ENCODE data around the gene ANKLE1.
"Not testable (repeated sequence)": the region's sequence is repeated elsewhere in the genome, so short reads cannot be mapped to it uniquely, and the experiment has no call there.

The ANKLE1 gene

DNA sequence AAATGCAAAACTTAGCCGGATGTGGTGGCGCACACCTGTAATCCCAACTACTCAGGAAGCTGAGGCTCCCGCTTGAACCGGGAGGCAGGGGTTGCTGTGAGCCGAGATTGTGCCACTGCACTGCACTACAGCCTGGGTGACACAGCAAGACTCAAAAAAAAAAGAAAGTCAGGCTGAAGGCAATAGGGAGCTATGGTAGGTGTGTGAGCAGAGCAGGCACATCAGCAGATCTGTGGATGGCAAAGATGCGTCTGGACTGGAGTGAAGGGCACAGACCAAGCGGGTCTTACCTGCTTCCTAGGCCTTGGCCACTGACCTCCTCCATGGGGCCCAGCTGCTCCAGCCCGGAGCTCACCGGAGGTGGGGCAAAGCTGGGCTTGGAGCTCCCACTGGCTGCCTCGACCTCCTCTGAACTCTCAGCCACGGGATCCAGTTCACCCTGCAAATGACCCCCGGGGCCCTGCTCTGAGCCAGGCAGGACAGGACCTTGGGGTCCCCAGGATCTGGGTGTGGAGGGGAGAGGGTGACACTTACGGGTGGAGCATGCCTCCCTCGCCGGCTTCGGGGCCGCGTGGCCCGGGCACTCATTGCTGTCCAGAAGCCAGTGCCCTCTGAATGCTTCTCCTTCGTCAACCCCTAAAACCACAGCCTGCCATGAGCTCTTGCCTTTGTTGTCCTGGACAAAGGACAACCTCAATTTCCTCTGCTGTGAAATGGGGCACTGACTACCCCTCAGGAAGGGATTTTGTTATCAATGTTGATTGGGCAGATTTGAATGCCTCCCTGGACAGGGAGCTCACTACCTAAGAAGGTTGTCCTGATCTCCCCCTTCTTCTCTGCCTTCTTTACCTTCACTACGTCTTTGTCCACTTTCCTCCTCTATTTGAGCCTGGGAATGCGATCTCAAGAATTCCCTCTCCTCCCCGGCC, 17.7 kb upstream of the ANKLE1 start:
- Mint-ChIP-seq H3K27ac (no peak overlapping the region), H3K9me3 (no peaks in the 10 kb centered on the region), H3K27me3 (no peaks in the 10 kb centered on the region), H3K4me3 (no peak overlapping the region), H3K4me1 (ENCODE audit: low read depth) (peaks cover 18% of the 10 kb centered on the region), H3K36me3 (ENCODE audit: low read depth) (no peaks in the 10 kb centered on the region)

DNA sequence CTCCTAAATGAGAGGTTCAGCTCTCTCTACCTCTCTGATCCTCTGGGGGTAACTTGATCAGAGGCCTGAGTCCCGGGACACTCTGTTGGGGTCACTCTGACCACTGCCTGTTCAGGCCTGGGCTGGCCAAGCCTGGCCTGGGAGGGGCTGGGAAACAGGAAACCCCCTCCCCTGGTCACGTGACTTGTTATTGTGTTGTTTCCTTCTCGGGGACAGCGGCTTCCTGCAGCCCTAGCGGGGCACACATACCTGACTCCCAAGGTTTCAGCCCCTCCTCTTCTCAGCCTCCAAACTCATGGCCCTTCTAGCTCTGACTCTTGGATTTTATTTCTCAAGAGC, 17.1 kb upstream of the ANKLE1 start, which contains the start of gene USHBP1:
Gene USHBP1 (minus strand): TSS at position 105 of the 339 bp plus-strand sequence. CDS start 446 bp downstream, outside the sequence.
- H3K4me1 Mint-ChIP-seq (ENCODE audit: low read depth), result peaks cover 18% of the 10 kb centered on the region
- H3K27me3 Mint-ChIP-seq, result no peaks in the 10 kb centered on the region
- H3K9me3 Mint-ChIP-seq, result no peaks in the 10 kb centered on the region
- H3K36me3 Mint-ChIP-seq (ENCODE audit: low read depth), result no peaks in the 10 kb centered on the region
- H3K27ac Mint-ChIP-seq, result no peak within 1 kb of the TSS
- no peak within 1 kb of the TSS for H3K4me3 Mint-ChIP-seq

DNA sequence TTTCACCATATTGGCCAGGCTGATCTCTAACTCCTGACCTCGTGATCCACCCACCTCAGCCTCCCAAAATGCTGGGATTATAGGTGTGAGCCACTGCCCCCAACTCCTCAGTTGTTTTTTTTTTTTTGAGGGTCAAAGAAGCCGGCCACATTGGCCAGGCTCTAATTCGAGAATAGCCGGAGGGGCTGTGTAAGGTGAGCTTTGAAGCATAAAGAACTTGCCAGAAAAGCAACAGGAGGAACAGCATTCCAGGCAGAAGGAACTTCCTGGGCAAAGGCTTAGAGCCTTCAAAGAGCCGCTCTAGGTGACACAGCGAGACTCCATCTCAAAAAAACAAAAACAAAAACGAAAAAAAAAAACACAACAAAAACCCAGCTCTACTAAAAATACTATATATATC, 15.7 kb upstream of the ANKLE1 start:
- H3K4me1 Mint-ChIP-seq (ENCODE audit: low read depth), result peaks cover 13% of the 10 kb centered on the region
- H3K36me3 Mint-ChIP-seq (ENCODE audit: low read depth), result peaks cover 5% of the 10 kb centered on the region
- no peak overlapping the region for H3K4me3 Mint-ChIP-seq
- H3K27me3 Mint-ChIP-seq, result no peaks in the 10 kb centered on the region
- H3K9me3 Mint-ChIP-seq, result no peaks in the 10 kb centered on the region
- H3K27ac Mint-ChIP-seq, result no peak overlapping the region

DNA sequence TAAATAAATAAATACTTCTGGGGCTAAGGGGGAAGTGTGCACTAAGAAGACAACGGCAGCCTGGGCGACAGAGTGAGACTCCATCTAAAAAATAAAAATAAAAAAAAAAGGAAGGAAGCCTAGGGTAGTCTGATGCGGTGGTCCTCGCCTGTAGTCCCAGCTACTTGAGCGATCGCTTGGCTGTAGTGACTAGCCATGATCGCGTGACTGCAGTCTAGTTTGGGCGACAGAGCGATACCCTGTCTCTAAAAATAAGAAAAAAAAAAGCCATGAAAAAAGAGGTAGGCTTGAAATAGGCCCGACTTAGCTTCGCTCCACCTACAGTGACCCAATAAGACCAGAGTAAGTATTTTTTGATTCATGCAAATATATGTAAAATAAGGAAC, 15.1 kb upstream of the ANKLE1 start:
- no peaks in the 10 kb centered on the region for H3K9me3 Mint-ChIP-seq
- H3K27me3 Mint-ChIP-seq, result no peaks in the 10 kb centered on the region

DNA sequence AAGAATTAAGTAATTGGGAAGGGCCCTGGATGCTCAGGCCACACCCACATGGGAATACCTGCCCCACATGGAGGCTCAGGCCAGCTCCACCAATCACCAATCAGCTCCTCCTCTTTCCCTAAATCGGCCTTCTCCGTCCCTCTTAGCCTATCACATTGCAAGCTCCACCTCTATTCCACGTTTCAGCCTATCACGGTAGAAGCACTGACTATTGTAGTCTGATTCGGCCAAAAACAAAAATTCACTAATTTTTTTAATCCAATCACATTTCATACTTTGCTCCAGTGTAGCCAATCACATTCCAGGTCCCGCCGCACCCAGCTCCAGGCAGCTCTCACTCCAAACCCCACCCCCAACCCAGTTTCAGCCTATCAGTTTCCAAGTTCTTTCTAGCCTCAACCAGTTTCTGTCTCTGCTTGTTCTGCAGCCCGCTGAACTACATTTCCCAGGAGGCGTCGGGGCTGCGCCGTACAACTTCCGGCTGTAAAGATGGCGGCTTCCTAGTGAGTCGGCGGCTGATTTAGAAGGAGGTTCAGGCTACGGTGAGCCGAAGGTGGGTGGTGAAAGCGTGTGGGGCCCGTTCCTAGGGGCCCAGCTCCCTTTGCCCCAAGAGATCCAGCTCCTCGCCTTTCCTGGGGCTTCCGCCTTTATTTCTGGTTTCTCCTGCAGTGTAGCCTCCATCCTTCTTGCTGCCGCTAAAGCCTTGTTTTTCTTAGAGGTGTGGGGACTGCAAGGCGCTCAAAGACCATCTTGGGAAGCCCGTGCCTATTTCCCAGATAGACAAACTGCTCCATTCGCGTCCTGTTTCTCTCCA, 14.5 kb upstream of the ANKLE1 start, which contains the start of gene BABAM1:
Gene BABAM1 (plus strand): TSS at position 469 of the 814 bp plus-strand sequence. CDS start 1,364 bp downstream, outside the sequence.
- Mint-ChIP-seq H3K27ac (peak within 1 kb of the TSS; percentile 91), H3K4me3 (peak within 1 kb of the TSS; percentile 94), H3K27me3 (no peaks in the 10 kb centered on the region), H3K36me3 (ENCODE audit: low read depth) (peaks cover 12% of the 10 kb centered on the region), H3K4me1 (ENCODE audit: low read depth) (peaks cover 13% of the 10 kb centered on the region), H3K9me3 (no peaks in the 10 kb centered on the region)

More for the DNA sequence above, 15.1 kb upstream of the ANKLE1 start:
- Mint-ChIP-seq H3K27ac (peak overlapping the region; percentile 91), H3K4me3 (peak overlapping the region; percentile 94), H3K36me3 (ENCODE audit: low read depth) (peaks cover 11% of the 10 kb centered on the region), H3K4me1 (ENCODE audit: low read depth) (peaks cover 13% of the 10 kb centered on the region)

DNA sequence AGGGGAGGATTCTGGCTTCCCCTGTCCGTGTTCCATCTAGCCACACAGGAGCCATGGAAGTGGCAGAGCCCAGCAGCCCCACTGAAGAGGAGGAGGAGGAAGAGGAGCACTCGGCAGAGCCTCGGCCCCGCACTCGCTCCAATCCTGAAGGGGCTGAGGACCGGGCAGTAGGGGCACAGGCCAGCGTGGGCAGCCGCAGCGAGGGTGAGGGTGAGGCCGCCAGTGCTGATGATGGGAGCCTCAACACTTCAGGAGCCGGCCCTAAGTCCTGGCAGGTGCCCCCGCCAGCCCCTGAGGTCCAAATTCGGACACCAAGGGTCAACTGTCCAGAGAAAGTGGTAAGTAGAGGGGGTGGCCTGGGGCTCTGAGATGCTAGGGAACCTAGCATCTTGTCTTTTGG, 12.9 kb upstream of the ANKLE1 start:
- Mint-ChIP-seq H3K4me1 (ENCODE audit: low read depth) (peaks cover 13% of the 10 kb centered on the region), H3K27me3 (no peaks in the 10 kb centered on the region), H3K4me3 (peak overlapping the region; percentile 94), H3K9me3 (no peaks in the 10 kb centered on the region), H3K36me3 (ENCODE audit: low read depth) (peaks cover 13% of the 10 kb centered on the region), H3K27ac (peak overlapping the region; percentile 91)

DNA sequence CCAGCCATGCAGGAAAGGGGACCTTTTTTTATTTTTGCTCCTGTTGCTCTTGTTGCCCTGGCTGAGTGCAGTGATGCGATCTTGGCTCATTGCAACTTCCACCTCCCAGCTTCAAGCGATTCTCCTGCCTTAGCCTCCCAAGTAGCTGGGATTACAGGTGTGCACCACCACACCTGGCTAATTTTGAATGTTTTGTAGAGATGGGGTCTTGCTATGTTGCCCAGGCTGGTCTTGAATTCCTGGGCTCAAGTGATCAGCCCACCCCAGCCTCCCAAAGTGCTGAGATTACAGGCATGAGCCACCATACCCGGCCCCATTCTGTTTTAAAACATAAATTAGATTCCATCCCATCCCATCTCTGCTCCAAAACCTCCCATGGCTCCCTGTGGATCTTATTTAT, 6.8 kb upstream of the ANKLE1 start:
- not testable (repeated sequence) for H3K27ac Mint-ChIP-seq; H3K4me1 Mint-ChIP-seq (ENCODE audit: low read depth); H3K4me3 Mint-ChIP-seq; H3K9me3 Mint-ChIP-seq; H3K27me3 Mint-ChIP-seq
- peaks cover 41% of the 10 kb centered on the region for H3K36me3 Mint-ChIP-seq (ENCODE audit: low read depth)

DNA sequence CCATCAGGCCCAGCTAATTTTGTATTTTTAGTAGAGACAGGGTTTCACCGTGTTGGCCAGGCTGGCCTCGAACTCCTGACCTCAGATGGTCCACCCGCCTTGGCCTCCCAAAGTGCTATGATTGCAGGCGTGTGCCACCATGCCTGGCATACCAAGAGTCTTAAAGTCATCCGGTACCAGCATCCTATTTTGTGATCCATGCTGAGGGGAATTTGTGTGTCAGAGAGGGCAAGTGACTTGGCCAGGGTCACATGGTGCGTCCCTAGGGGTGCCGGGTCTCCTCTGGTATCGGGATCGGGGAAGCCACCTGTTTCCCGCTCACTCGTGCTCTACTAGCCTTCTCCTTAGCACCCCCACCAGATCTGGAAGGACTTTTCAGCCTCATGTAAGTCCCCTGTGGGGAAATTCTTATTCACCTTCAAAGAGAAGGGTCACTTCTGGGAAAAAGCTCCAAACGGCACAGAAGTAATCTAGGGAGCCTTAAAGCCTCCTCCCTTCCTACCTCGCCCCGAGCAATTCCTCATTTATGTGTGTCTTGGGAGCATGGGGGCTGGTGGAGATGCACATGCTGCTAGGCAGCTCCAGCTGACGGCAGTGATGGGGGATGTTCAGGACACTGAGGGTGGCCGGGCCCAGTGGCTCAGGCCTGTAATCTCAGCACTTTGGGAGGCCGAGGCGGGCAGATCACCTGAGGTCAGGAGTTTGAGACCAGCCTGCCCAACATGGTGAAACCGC, 6.1 kb upstream of the ANKLE1 start:
- Mint-ChIP-seq H3K4me1 (ENCODE audit: low read depth) (no peaks in the 10 kb centered on the region), H3K27ac (no peak overlapping the region), H3K9me3 (no peaks in the 10 kb centered on the region), H3K4me3 (no peak overlapping the region), H3K27me3 (no peaks in the 10 kb centered on the region), H3K36me3 (ENCODE audit: low read depth) (peaks cover 37% of the 10 kb centered on the region)

DNA sequence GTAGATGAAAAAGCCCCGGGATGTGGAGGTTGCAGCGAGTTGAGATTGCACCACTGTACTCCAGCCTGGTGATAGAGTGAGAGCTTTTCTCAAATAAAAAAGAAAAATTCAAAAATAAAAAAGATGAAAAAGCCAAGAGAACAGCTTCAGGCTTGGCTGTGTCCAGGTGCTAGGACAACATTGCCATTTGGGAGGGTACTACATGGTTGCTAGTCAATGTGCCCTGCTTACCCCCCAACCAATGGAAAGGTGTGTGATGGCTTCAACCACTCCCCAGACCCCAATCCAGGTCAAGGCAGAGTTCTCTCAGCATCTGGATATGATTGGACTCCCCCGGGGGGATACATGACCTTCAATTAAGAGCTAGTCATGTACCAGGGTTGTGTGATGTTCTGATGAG, 2.3 kb upstream of the ANKLE1 start:
- H3K27me3 Mint-ChIP-seq, result no peaks in the 10 kb centered on the region
- H3K9me3 Mint-ChIP-seq, result no peaks in the 10 kb centered on the region
- H3K4me3 Mint-ChIP-seq, result no peak overlapping the region
- H3K27ac Mint-ChIP-seq, result no peak overlapping the region
- H3K36me3 Mint-ChIP-seq (ENCODE audit: low read depth), result peaks cover 32% of the 10 kb centered on the region
- H3K4me1 Mint-ChIP-seq (ENCODE audit: low read depth), result peaks cover 6% of the 10 kb centered on the region

DNA sequence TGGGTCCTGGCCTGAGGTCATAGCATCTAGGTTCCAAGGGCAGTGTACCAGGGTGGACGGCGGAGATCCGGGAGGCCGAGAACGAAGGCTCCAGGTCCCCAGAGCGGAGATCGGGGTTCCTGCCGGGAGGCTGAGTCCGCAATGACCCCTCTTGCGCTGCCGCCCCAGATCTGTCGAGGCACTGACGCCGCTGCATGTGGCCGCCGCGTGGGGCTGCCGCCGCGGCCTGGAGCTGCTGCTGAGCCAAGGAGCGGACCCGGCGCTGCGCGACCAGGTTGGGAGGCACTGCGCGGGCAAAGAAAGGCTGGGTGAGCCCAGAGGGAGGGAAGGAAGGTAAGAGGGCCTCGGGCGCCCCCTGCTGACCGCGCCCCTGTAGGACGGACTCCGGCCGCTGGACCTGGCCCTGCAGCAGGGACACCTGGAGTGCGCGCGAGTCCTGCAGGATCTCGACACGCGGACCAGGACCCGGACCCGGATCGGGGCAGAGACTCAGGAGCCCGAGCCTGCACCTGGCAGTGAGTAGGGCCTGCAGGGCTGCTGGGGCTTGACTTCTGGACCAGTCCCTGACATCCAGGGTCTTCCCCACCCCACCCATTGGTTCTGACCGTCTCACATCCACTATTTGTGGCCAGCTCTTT, 906 bp downstream of the ANKLE1 start:
- peaks cover 6% of the 10 kb centered on the region for H3K4me1 Mint-ChIP-seq (ENCODE audit: low read depth)
- H3K36me3 Mint-ChIP-seq (ENCODE audit: low read depth), result peaks cover 28% of the 10 kb centered on the region
- H3K27ac Mint-ChIP-seq, result peak overlapping the region; percentile 85
- peak overlapping the region; percentile 90 for H3K4me3 Mint-ChIP-seq
- no peaks in the 10 kb centered on the region for H3K27me3 Mint-ChIP-seq
- no peaks in the 10 kb centered on the region for H3K9me3 Mint-ChIP-seq

DNA sequence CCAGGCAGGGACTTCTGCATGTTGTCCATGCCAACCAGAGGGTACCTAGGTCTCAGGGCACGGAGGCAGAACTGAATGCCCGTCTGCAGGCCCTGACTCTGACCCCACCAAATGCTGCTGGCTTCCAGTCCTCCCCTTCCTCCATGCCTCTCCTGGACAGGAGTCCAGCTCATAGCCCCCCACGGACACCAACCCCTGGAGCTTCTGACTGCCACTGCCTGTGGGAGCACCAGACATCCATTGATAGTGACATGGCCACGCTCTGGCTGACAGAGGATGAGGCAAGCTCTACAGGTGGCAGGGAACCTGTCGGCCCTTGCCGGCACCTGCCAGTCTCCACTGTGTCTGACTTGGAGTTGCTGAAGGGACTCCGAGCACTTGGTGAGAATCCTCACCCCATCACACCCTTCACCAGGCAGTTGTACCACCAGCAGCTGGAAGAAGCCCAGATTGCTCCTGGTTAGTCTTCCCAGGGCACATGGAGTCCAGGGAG, 1.8 kb downstream of the ANKLE1 start:
- no peaks in the 10 kb centered on the region for H3K27me3 Mint-ChIP-seq
- H3K27ac Mint-ChIP-seq, result no peak overlapping the region
- H3K36me3 Mint-ChIP-seq (ENCODE audit: low read depth), result peaks cover 27% of the 10 kb centered on the region
- peaks cover 6% of the 10 kb centered on the region for H3K4me1 Mint-ChIP-seq (ENCODE audit: low read depth)
- no peaks in the 10 kb centered on the region for H3K9me3 Mint-ChIP-seq
- H3K4me3 Mint-ChIP-seq, result peak overlapping the region; percentile 90

DNA sequence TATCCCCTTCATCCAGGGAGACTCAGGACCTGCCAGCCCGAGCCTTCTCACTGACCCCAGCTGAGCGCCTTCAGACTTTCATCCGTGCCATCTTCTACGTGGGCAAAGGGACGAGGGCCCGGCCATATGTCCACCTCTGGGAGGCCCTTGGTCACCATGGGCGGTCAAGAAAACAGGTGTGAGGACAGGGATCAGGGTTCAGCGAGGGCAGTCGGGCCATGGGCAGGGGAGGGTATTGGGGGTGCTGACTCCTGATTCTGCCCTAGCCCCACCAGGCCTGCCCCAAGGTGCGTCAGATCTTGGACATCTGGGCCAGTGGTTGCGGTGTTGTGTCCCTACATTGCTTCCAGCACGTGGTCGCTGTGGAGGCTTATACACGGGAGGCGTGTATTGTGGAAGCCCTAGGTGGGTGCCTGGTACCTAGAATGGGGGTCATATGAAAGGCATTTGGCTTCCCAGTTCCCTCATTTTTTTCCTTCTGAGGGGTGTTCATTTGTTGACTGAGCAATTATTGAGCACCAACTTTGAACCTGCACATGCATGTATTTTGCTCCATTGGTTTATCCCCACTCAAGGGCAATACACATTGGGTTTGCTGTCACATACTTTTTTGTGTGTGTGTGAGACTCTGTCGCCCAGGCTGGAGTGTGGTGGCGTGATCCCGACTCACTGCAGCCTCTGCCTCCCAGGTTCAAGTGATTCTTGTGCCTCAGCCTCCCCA, 3.9 kb downstream of the ANKLE1 start:
- peaks cover 27% of the 10 kb centered on the region for H3K36me3 Mint-ChIP-seq (ENCODE audit: low read depth)
- no peaks in the 10 kb centered on the region for H3K27me3 Mint-ChIP-seq
- H3K27ac Mint-ChIP-seq, result no peak overlapping the region
- H3K4me1 Mint-ChIP-seq (ENCODE audit: low read depth), result peaks cover 6% of the 10 kb centered on the region
- H3K9me3 Mint-ChIP-seq, result no peaks in the 10 kb centered on the region
- H3K4me3 Mint-ChIP-seq, result no peak overlapping the region

DNA sequence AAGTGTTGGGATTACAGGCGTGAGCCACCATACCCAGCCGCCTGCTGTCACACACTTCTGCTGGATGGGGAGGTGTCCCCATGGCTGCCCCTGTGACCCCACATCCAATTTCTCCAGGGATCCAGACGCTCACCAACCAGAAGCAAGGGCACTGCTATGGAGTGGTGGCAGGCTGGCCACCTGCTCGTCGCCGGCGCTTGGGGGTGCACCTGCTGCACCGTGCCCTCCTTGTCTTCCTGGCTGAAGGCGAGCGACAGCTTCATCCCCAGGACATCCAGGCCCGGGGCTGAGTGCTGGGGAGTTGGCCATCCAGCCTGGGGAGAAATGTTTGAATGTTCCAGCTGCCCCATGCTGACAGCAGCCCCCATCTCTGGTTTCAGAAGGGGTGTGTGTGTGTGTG, 4.6 kb downstream of the ANKLE1 start:
- Mint-ChIP-seq H3K36me3 (ENCODE audit: low read depth) (peaks cover 27% of the 10 kb centered on the region), H3K27me3 (no peaks in the 10 kb centered on the region), H3K4me3 (no peak overlapping the region), H3K27ac (no peak overlapping the region), H3K4me1 (ENCODE audit: low read depth) (peaks cover 3% of the 10 kb centered on the region), H3K9me3 (no peaks in the 10 kb centered on the region)

DNA sequence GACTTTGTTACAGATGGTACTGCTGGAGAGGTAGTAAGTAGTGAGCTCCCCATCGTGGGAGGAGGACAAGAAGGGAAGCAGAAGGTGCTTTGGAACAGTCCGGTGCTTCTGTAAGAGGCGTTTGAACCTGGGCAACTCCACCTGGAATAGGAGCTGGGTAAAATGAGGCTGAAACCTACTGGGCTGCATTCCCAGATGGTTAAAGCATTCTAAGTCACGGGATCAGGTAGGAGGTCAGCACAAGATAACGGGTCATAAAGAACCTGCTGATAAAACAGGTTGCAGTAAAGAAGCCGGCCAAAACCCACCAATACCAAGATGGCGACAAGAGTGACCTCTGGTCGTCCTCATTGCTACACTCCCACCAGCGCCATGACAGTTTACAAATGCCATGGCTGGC, 5.1 kb downstream of the ANKLE1 start:
- Mint-ChIP-seq H3K27ac (no peak overlapping the region), H3K9me3 (no peaks in the 10 kb centered on the region), H3K4me1 (ENCODE audit: low read depth) (peaks cover under 1% of the 10 kb centered on the region), H3K27me3 (no peaks in the 10 kb centered on the region), H3K36me3 (ENCODE audit: low read depth) (peaks cover 27% of the 10 kb centered on the region), H3K4me3 (no peak overlapping the region)
